Stimulated activated naive B cell treated with anti-CD40 and anti-IgM and Interleukin-4, amounts not matched to agents 10 μg/mL and 1 μg/mL and 100 μg/mL, for 72 hours (primary cell): ENCODE data around the gene C10orf95.
"Not testable (repeated sequence)": the region's sequence is repeated elsewhere in the genome, so short reads cannot be mapped to it uniquely, and the experiment has no call there.

Source experiments
- ATAC-seq, 2 donors: fragments of 150-1000 bp; cut with Tn5 transposase; replicated peaks; 2 replicates each; pipeline ENCODE4 v1.10.0; 2021; ENCODE audit warnings: moderate library complexity in 1 of 2
- DNase-seq: peaks from one replicate; pipeline ENCODE4 v3.0.0; 2021
- H3K27ac Mint-ChIP-seq: one replicate; pipeline ENCODE4 v1.8.0; 2022; ENCODE audit warnings: mild to moderate bottlenecking, mixed read lengths
- H3K27me3 Mint-ChIP-seq, 2 donors: one replicate each; pipeline ENCODE4 v1.8.0; 2022; ENCODE audit warnings: mixed read lengths in 2 of 2
- H3K36me3 Mint-ChIP-seq, 2 donors: one replicate each; pipeline ENCODE4 v1.8.0; 2022; ENCODE audit warnings: mixed read lengths in 2 of 2, mild to moderate bottlenecking in 1 of 2
- H3K4me1 Mint-ChIP-seq, 2 donors: one replicate each; pipeline ENCODE4 v1.8.0; 2022; ENCODE audit warnings: mixed read lengths in 2 of 2, mild to moderate bottlenecking in 1 of 2
- H3K4me3 Mint-ChIP-seq, 2 donors: one replicate each; pipeline ENCODE4 v1.8.0; 2022; ENCODE audit warnings: mild to moderate bottlenecking in 2 of 2, mixed read lengths in 2 of 2, moderate library complexity in 1 of 2
- H3K9me3 Mint-ChIP-seq, 2 donors: one replicate each; pipeline ENCODE4 v1.8.0; 2022; ENCODE audit warnings: mixed read lengths in 2 of 2, mild to moderate bottlenecking in 1 of 2

Gene C10orf95

GRCh38 chr10:102451105-102451969 is at the start of gene C10orf95:
TSS of gene C10orf95 (minus strand) at chr10:102451543. CDS start at chr10:102451093, 450 bp downstream.
- H3K9me3 Mint-ChIP-seq = no peaks in the 10 kb centered on the region
- no peaks in the 10 kb centered on the region for H3K27me3 Mint-ChIP-seq
- no peak for DNase-seq

GRCh38 chr10:102500686-102501085 is 49.3 kb upstream of the C10orf95 start:
- H3K36me3 Mint-ChIP-seq, DNase-seq, H3K4me3 Mint-ChIP-seq, H3K27me3 Mint-ChIP-seq, H3K9me3 Mint-ChIP-seq, ATAC-seq: not testable (repeated sequence)
- Mint-ChIP-seq H3K4me1 (peaks cover 13 to 36% of the 10 kb centered on the region in 2 donors), H3K27ac (peak overlapping the region; percentile 5)

More at GRCh38 chr10:102451105-102451969, at the start of gene C10orf95:
- peaks cover 16 to 32% of the 10 kb centered on the region in 2 donors for H3K4me1 Mint-ChIP-seq
- peaks cover 7 to 20% of the 10 kb centered on the region in 2 donors for H3K36me3 Mint-ChIP-seq
- no peak for ATAC-seq
- H3K4me3 Mint-ChIP-seq = peak within 1 kb of the TSS; percentile 93 to 96
- H3K27ac Mint-ChIP-seq = peak within 1 kb of the TSS; percentile 84

GRCh38 chr10:102499356-102499755 is 48.0 kb upstream of the C10orf95 start:
- no peaks in the 10 kb centered on the region for H3K9me3 Mint-ChIP-seq
- ATAC-seq = no peak
- H3K4me1 Mint-ChIP-seq = peaks cover 9 to 23% of the 10 kb centered on the region in 2 donors
- no peak for DNase-seq
- no peak overlapping the region for H3K4me3 Mint-ChIP-seq
- H3K27me3 Mint-ChIP-seq = no peaks in the 10 kb centered on the region
- H3K27ac Mint-ChIP-seq = no peak overlapping the region
- H3K36me3 Mint-ChIP-seq = peaks cover 6 to 8% of the 10 kb centered on the region in 2 donors

- H3K4me1 Mint-ChIP-seq = peaks cover 10 to 33% of the 10 kb centered on the region in 2 donors
These were observed 46.2 kb upstream of the C10orf95 start for GRCh38 chr10:102497545-102497944.

GRCh38 chr10:102493771-102494170 is 42.4 kb upstream of the C10orf95 start:
- H3K4me1 Mint-ChIP-seq = peaks cover 7 to 29% of the 10 kb centered on the region in 2 donors
- no peak overlapping the region for H3K27ac Mint-ChIP-seq
- H3K36me3 Mint-ChIP-seq = peaks cover 10 to 16% of the 10 kb centered on the region in 2 donors
- no peak overlapping the region for H3K4me3 Mint-ChIP-seq
- ATAC-seq (no peak), DNase-seq (no peak)
- no peaks in the 10 kb centered on the region for H3K27me3 Mint-ChIP-seq
- no peaks in the 10 kb centered on the region for H3K9me3 Mint-ChIP-seq

More at GRCh38 chr10:102497545-102497944, 46.2 kb upstream of the C10orf95 start:
- Mint-ChIP-seq H3K36me3 (peaks cover 9 to 11% of the 10 kb centered on the region in 2 donors), H3K27ac (no peak overlapping the region), H3K27me3 (no peaks in the 10 kb centered on the region), H3K4me3 (no peak overlapping the region), H3K9me3 (no peaks in the 10 kb centered on the region)
- DNase-seq = no peak
- ATAC-seq = no peak

GRCh38 chr10:102492983-102493382 is 41.6 kb upstream of the C10orf95 start:
- DNase-seq = no peak
- no peak for ATAC-seq
- Mint-ChIP-seq H3K4me1 (peaks cover 7 to 27% of the 10 kb centered on the region in 2 donors), H3K27me3 (no peaks in the 10 kb centered on the region), H3K27ac (no peak overlapping the region), H3K9me3 (no peaks in the 10 kb centered on the region), H3K36me3 (peaks cover 10 to 19% of the 10 kb centered on the region in 2 donors), H3K4me3 (no peak overlapping the region)

- DNase-seq (no peak), ATAC-seq (no peak)
- peaks cover 10 to 23% of the 10 kb centered on the region in 2 donors for H3K36me3 Mint-ChIP-seq
- H3K4me3 Mint-ChIP-seq = no peak overlapping the region
- no peak overlapping the region for H3K27ac Mint-ChIP-seq
- H3K27me3 Mint-ChIP-seq = no peaks in the 10 kb centered on the region
- H3K4me1 Mint-ChIP-seq = peaks cover 7 to 22% of the 10 kb centered on the region in 2 donors
- no peaks in the 10 kb centered on the region for H3K9me3 Mint-ChIP-seq
These were observed 41.1 kb upstream of the C10orf95 start for GRCh38 chr10:102492344-102492939.

GRCh38 chr10:102491136-102491535 is 39.8 kb upstream of the C10orf95 start:
- H3K4me1 Mint-ChIP-seq = peaks cover 7 to 18% of the 10 kb centered on the region in 2 donors
- DNase-seq = no peak
- no peaks in the 10 kb centered on the region for H3K27me3 Mint-ChIP-seq
- H3K36me3 Mint-ChIP-seq = peaks cover 12 to 23% of the 10 kb centered on the region in 2 donors
- ATAC-seq = no peak
- no peak overlapping the region for H3K4me3 Mint-ChIP-seq
- H3K27ac Mint-ChIP-seq = no peak overlapping the region
- H3K9me3 Mint-ChIP-seq = no peaks in the 10 kb centered on the region

- Mint-ChIP-seq H3K4me1 (peaks cover 2 to 10% of the 10 kb centered on the region in 2 donors), H3K36me3 (peaks cover 24 to 50% of the 10 kb centered on the region in 2 donors)
These were observed 33.9 kb upstream of the C10orf95 start for GRCh38 chr10:102485093-102485784.

GRCh38 chr10:102484021-102484420 is 32.7 kb upstream of the C10orf95 start:
- no peaks in the 10 kb centered on the region for H3K9me3 Mint-ChIP-seq
- H3K4me1 Mint-ChIP-seq = peaks cover 6 to 15% of the 10 kb centered on the region in 2 donors
- DNase-seq = no peak
- no peak overlapping the region for H3K27ac Mint-ChIP-seq
- peaks cover 31 to 56% of the 10 kb centered on the region in 2 donors for H3K36me3 Mint-ChIP-seq
- ATAC-seq = no peak
- H3K27me3 Mint-ChIP-seq = no peaks in the 10 kb centered on the region
- H3K4me3 Mint-ChIP-seq = no peak overlapping the region

More at GRCh38 chr10:102485093-102485784, 33.9 kb upstream of the C10orf95 start:
- Mint-ChIP-seq H3K27me3 (no peaks in the 10 kb centered on the region), H3K4me3 (no peak overlapping the region), H3K9me3 (no peaks in the 10 kb centered on the region), H3K27ac (no peak overlapping the region)
- no peak for ATAC-seq
- DNase-seq = no peak

GRCh38 chr10:102480396-102480795 is 29.1 kb upstream of the C10orf95 start:
- peaks cover 32 to 49% of the 10 kb centered on the region in 2 donors for H3K36me3 Mint-ChIP-seq
- H3K4me3 Mint-ChIP-seq = no peak overlapping the region
- H3K27ac Mint-ChIP-seq = peak overlapping the region; percentile 0

GRCh38 chr10:102479651-102480050 is 28.3 kb upstream of the C10orf95 start:
- Mint-ChIP-seq H3K36me3 (peaks cover 34 to 49% of the 10 kb centered on the region in 2 donors), H3K9me3 (no peaks in the 10 kb centered on the region), H3K4me1 (peaks cover 9 to 21% of the 10 kb centered on the region in 2 donors), H3K27ac (peak overlapping the region; percentile 92), H3K27me3 (no peaks in the 10 kb centered on the region), H3K4me3 (no peak overlapping the region)
- ATAC-seq (no peak), DNase-seq (no peak)

More at GRCh38 chr10:102480396-102480795, 29.1 kb upstream of the C10orf95 start:
- Mint-ChIP-seq H3K27me3 (no peaks in the 10 kb centered on the region), H3K4me1 (peaks cover 9 to 21% of the 10 kb centered on the region in 2 donors), H3K9me3 (no peaks in the 10 kb centered on the region)
- DNase-seq (no peak), ATAC-seq (no peak)

- H3K9me3 Mint-ChIP-seq = no peaks in the 10 kb centered on the region
- no peak for ATAC-seq
These were observed 25.3 kb upstream of the C10orf95 start for GRCh38 chr10:102476466-102477141.

More at GRCh38 chr10:102476466-102477141, 25.3 kb upstream of the C10orf95 start:
- H3K27ac Mint-ChIP-seq = peak overlapping the region; percentile 47
- peaks cover 13 to 21% of the 10 kb centered on the region in 2 donors for H3K4me1 Mint-ChIP-seq
- peaks cover 28 to 37% of the 10 kb centered on the region in 2 donors for H3K36me3 Mint-ChIP-seq
- no peaks in the 10 kb centered on the region for H3K27me3 Mint-ChIP-seq
- H3K4me3 Mint-ChIP-seq = no peak overlapping the region
- no peak for DNase-seq
